Large intestine (tissue), 3 donors: ENCODE results near the gene HDAC6. TPM values are rescaled to one million over a fixed set of nuclear protein-coding genes. Genes with fewer than 3 reads are reported as not detected.
A peak's percentile ranks its signal among the peaks of the same experiment; 100 is the strongest.
"Not testable (repeated sequence)": the region's sequence is repeated elsewhere in the genome, so short reads cannot be mapped to it uniquely, and the experiment has no call there.

Experiments
- DNase-seq, 2 donors: peaks; one replicate each; pipeline versions ENCODE4 v3.0.0 to v3.0.0-alpha.2; 2013
- H3K27ac ChIP-seq: one replicate; pipeline ENCODE4 v1.5.1; 2013; ENCODE audit warnings: low read length
- H3K27me3 ChIP-seq: 2 replicates; pipeline ENCODE4 v1.6.1; 2013; ENCODE audit warnings: low read length; ENCODE audit not compliant: control insufficient read depth, insufficient read depth
- H3K36me3 ChIP-seq: 2 replicates; pipeline ENCODE4 v1.6.1; 2013; ENCODE audit warnings: low read length; ENCODE audit not compliant: control insufficient read depth, insufficient read depth
- H3K4me1 ChIP-seq: one replicate; pipeline ENCODE4 v1.6.1; 2013; ENCODE audit warnings: low read length; ENCODE audit not compliant: control insufficient read depth, insufficient read depth
- H3K4me3 ChIP-seq: one replicate; pipeline ENCODE4 v1.5.1; 2013; ENCODE audit warnings: low read length
- H3K9me3 ChIP-seq: one replicate; pipeline ENCODE4 v1.6.1; 2013; ENCODE audit warnings: mild to moderate bottlenecking, low read depth, low read length, moderate library complexity; ENCODE audit not compliant: control insufficient read depth
- WGBS: methylation state at CpG from one replicate; pipeline ENCODE4 v1.1.5; 2013; ENCODE audit warnings: low lambda C conversion rate; ENCODE audit not compliant: insufficient coverage; 5-methylcytosine and 5-hydroxymethylcytosine counted together
- polyA plus RNA-seq: library from polyadenylated mRNA; unstranded; fragments of 120-200 nt; gene quantifications from one replicate; pipeline ENCODE4 v1.2.1, GENCODE V29; 2013

The HDAC6 gene
- polyA plus RNA-seq, 1 donor: 133 TPM

DNA sequence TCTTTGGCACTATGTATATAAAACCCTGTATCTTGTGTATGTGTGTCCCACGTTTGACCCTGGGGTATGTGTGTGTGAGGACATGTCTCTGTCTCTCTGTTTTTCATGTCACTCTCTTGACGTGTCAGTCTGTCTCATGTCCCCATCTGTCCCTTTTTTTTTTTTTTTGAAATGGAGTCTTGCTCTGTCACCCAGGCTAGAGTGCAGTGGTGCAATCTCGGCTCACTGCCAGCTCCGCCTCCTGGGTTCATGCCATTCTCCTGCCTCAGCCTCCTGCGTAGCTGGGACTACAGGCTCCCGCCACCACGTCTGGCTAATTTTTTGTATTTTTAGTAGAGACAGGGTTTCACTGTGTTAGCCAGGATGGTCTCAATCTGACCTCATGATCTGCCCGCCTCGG is 17.5 kb downstream of the HDAC6 start:
- WGBS: no CpG with 5 or more reads among the region's 9 CpGs
- H3K27me3 ChIP-seq, H3K27ac ChIP-seq, H3K4me1 ChIP-seq, H3K9me3 ChIP-seq, H3K4me3 ChIP-seq, DNase-seq: not testable (repeated sequence)
- peaks cover 55% of the 10 kb centered on the region for H3K36me3 ChIP-seq

DNA sequence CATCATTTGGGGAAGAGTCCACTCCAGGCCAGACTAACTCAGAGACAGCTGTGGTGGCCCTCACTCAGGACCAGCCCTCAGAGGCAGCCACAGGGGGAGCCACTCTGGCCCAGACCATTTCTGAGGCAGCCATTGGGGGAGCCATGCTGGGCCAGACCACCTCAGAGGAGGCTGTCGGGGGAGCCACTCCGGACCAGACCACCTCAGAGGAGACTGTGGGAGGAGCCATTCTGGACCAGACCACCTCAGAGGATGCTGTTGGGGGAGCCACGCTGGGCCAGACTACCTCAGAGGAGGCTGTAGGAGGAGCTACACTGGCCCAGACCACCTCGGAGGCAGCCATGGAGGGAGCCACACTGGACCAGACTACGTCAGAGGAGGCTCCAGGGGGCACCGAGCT is 21.2 kb downstream of the HDAC6 start:
- DNase-seq: no peak
- no peak overlapping the region for H3K4me3 ChIP-seq
- peaks cover 6% of the 10 kb centered on the region for H3K9me3 ChIP-seq
- WGBS: no CpG with 5 or more reads among the region's 6 CpGs
- peaks cover 42% of the 10 kb centered on the region for H3K36me3 ChIP-seq
- H3K27ac ChIP-seq: no peak overlapping the region
- peaks cover 12% of the 10 kb centered on the region for H3K27me3 ChIP-seq
- H3K4me1 ChIP-seq: no peaks in the 10 kb centered on the region

- Histone ChIP-seq H3K36me3 (peaks cover 35% of the 10 kb centered on the region), H3K27me3 (peaks cover 12% of the 10 kb centered on the region), H3K9me3 (peaks cover 6% of the 10 kb centered on the region), H3K4me1 (no peaks in the 10 kb centered on the region), H3K27ac (no peak overlapping the region), H3K4me3 (no peak overlapping the region)
- DNase-seq: no peak
- no CpG with 5 or more reads among the region's 8 CpGs for WGBS
Observed at GRCh38 chrX:48824066-48824465, 22.2 kb downstream of the HDAC6 start.

- Histone ChIP-seq H3K27ac (no peak within 1 kb of the TSS), H3K36me3 (peaks cover 27% of the 10 kb centered on the region), H3K27me3 (peaks cover 25% of the 10 kb centered on the region), H3K4me1 (no peaks in the 10 kb centered on the region), H3K4me3 (no peak within 1 kb of the TSS), H3K9me3 (peaks cover 6% of the 10 kb centered on the region)
- no peak for DNase-seq
- WGBS: no CpG with 5 or more reads among the region's 67 CpGs
Observed at GRCh38 chrX:48826135-48826875, 24.4 kb downstream of the HDAC6 start, which contains the start of gene ERAS. ERAS (plus strand) TSS chrX:48826513; CDS start chrX:48829124, 2,611 bp downstream.

DNA sequence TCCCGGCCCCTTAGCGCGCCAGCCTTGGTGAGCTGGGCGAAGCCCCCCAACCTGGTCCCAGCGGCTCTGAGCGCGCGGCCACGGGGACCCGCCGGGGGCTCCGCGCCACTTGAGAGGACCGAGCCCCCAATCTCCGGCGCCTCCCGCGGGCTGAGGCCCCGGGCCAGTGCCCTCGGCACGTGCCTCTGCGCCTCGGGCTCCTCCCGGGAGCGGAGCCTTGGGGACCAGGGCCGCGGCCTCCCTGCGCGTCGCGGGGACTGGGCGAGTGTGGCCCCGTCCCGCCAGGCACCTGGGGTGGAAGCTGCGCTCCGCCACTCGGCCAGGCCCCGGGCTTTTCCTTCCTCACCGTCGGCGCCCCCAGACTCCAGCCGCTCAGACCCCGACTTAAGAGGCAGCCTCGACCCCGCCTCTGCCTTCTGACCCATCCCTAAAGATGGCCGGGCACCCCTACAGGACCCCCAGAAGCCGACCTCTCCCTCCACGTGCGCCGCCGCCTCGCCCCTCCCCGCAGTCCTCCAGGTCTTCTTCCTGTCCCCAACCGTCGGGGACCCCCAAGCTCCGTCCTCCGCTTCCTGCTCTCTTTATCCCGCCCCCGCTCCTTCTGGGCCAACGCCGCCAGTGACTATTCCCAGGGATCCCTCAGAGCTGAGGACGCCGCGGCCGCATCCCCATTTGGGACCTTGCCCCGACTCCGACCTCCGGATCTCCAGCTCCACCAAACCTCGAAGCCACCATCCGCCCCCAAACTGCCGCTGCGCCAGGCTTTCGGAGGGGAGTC is 25.2 kb downstream of the HDAC6 start:
- no CpG with 5 or more reads among the region's 73 CpGs for WGBS
- Histone ChIP-seq H3K4me1 (no peaks in the 10 kb centered on the region), H3K9me3 (peaks cover 6% of the 10 kb centered on the region), H3K36me3 (peaks cover 27% of the 10 kb centered on the region), H3K4me3 (no peak overlapping the region), H3K27ac (no peak overlapping the region), H3K27me3 (peaks cover 29% of the 10 kb centered on the region)
- DNase-seq: no peak

DNA sequence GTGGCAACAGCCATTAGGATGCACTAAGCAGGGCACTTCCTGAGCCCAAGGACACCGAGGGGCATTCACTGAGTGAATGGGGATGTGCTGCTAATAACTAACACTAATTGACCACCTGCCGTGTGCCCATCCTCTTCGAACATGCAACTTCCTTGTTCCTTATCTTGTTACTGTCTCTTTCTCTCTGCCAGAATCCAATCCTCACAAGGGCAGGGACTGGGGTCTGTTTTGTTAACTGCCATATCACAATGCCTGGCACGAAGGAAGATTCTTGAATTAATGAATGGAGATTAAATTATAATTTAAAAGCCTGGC is 25.7 kb downstream of the HDAC6 start:
- Histone ChIP-seq H3K27ac (no peak overlapping the region), H3K9me3 (peaks cover 6% of the 10 kb centered on the region), H3K36me3 (peaks cover 22% of the 10 kb centered on the region), H3K27me3 (peaks cover 32% of the 10 kb centered on the region), H3K4me3 (no peak overlapping the region), H3K4me1 (no peaks in the 10 kb centered on the region)
- DNase-seq: no peak
- WGBS: no CpG with 5 or more reads among the region's 4 CpGs

GRCh38 chrX:48829016-48829735 is 27.3 kb downstream of the HDAC6 start:
- no CpG with 5 or more reads among the region's 24 CpGs for WGBS

GRCh38 chrX:48831136-48831908 is 29.5 kb downstream of the HDAC6 start:
- Histone ChIP-seq H3K9me3 (peaks cover 2% of the 10 kb centered on the region), H3K27me3 (peaks cover 50% of the 10 kb centered on the region), H3K4me3 (no peak overlapping the region), H3K36me3 (no peaks in the 10 kb centered on the region), H3K4me1 (peaks cover 7% of the 10 kb centered on the region), H3K27ac (no peak overlapping the region)
- DNase-seq: no peak
- WGBS: no CpG with 5 or more reads among the region's 58 CpGs

More at GRCh38 chrX:48829016-48829735, 27.3 kb downstream of the HDAC6 start:
- peaks cover 8% of the 10 kb centered on the region for H3K36me3 ChIP-seq
- H3K27me3 ChIP-seq: peaks cover 38% of the 10 kb centered on the region
- no peak overlapping the region for H3K4me3 ChIP-seq
- no peak overlapping the region for H3K27ac ChIP-seq
- H3K9me3 ChIP-seq: peaks cover 6% of the 10 kb centered on the region
- peaks cover 7% of the 10 kb centered on the region for H3K4me1 ChIP-seq
- DNase-seq: no peak

GRCh38 chrX:48831909-48832291 is 30.0 kb downstream of the HDAC6 start:
- DNase-seq: peak in 1 of 2 donors; percentile 22

More at GRCh38 chrX:48831909-48832291, 30.0 kb downstream of the HDAC6 start:
- no peaks in the 10 kb centered on the region for H3K9me3 ChIP-seq
- H3K27me3 ChIP-seq: peaks cover 50% of the 10 kb centered on the region
- no CpG with 5 or more reads among the region's 57 CpGs for WGBS
- H3K36me3 ChIP-seq: no peaks in the 10 kb centered on the region
- peaks cover 7% of the 10 kb centered on the region for H3K4me1 ChIP-seq
- no peak overlapping the region for H3K27ac ChIP-seq
- no peak overlapping the region for H3K4me3 ChIP-seq
